HepG2 (cell line): ENCODE results near the gene NT5DC2. TPM values are rescaled to one million over a fixed set of nuclear protein-coding genes. Genes with fewer than 3 reads are reported as not detected.

Experiments used
- EED ChIP-seq: sonication (generic); formaldehyde crosslinking; IDR thresholded peaks from 2 replicates; pipeline ENCODE4 v1.5.0; 2020; ENCODE audit warnings: mild to moderate bottlenecking, missing genetic modification reagents
- HNF1A ChIP-seq, 2 experiments: sonication (generic) in 1 of 2; formaldehyde crosslinking in 1 of 2; IDR thresholded peaks; 2 replicates each; pipeline versions ENCODE4 v1.4.0 to v1.6.1; 2016 to 2020; ENCODE audit warnings: borderline replicate concordance in 1 of 2, low read depth in 1 of 2, mild to moderate bottlenecking in 1 of 2, missing genetic modification reagents in 1 of 2
- HOXA3 ChIP-seq: sonication (generic); formaldehyde crosslinking; IDR thresholded peaks from 2 replicates; pipeline ENCODE4 v1.5.0; 2020; ENCODE audit warnings: missing genetic modification reagents
- NFIB ChIP-seq: sonication (generic); formaldehyde crosslinking; IDR thresholded peaks from 2 replicates; pipeline ENCODE4 v1.9.0; 2021; ENCODE audit warnings: missing genetic modification reagents, mild to moderate bottlenecking, borderline replicate concordance
- NR2F1 ChIP-seq, 2 experiments: fragments of 450-650 bp in 1 of 2; formaldehyde crosslinking in 1 of 2; IDR thresholded peaks; 2 replicates each; pipeline versions ENCODE4 v1.5.0 to v1.6.1; 2016 to 2020; ENCODE audit warnings: mild to moderate bottlenecking in 1 of 2, missing compliant biosample characterization in 1 of 2, missing genetic modification reagents in 1 of 2, moderate library complexity in 1 of 2
- PITX1 ChIP-seq: sonication (generic); formaldehyde crosslinking; IDR thresholded peaks from 2 replicates; pipeline ENCODE4 v1.5.1; 2020; ENCODE audit warnings: mild to moderate bottlenecking, missing genetic modification reagents
- POLR2A ChIP-seq, 2 experiments: IDR thresholded peaks; 2 replicates each; pipeline ENCODE4 v1.6.1; 2011; ENCODE audit warnings: low read depth in 2 of 2, low read length in 2 of 2, mild to moderate bottlenecking in 1 of 2, moderate library complexity in 1 of 2; ENCODE audit not compliant: insufficient read depth in 1 of 2
- POLR2G ChIP-seq: fragments of 200-400 bp; formaldehyde crosslinking; IDR thresholded peaks from 2 replicates; pipeline ENCODE4 v1.6.1; 2018; ENCODE audit warnings: mild to moderate bottlenecking, low read depth, low read length, moderate library complexity
- RFX5 ChIP-seq: IDR thresholded peaks from 2 replicates; pipeline ENCODE4 v1.6.1; 2011; ENCODE audit warnings: low read depth, low read length, improper control_type of control experiment
- SATB2 ChIP-seq: sonication (generic); formaldehyde crosslinking; IDR thresholded peaks from 2 replicates; pipeline ENCODE4 v1.5.0; 2020; ENCODE audit warnings: missing genetic modification reagents
- ZBTB37 ChIP-seq: sonication (generic); formaldehyde crosslinking; IDR thresholded peaks from 2 replicates; pipeline ENCODE4 v1.4.0; 2020; ENCODE audit warnings: mild to moderate bottlenecking, missing genetic modification reagents
- ZNF30 ChIP-seq: sonication (generic); formaldehyde crosslinking; IDR thresholded peaks from 2 replicates; pipeline ENCODE4 v1.5.0; 2020; ENCODE audit warnings: mild to moderate bottlenecking, missing genetic modification reagents
- ZNF451 ChIP-seq: sonication (generic); formaldehyde crosslinking; IDR thresholded peaks from 2 replicates; pipeline ENCODE4 v1.5.0; 2020; ENCODE audit warnings: mild to moderate bottlenecking, missing genetic modification reagents
- ZNF512B ChIP-seq: sonication (generic); formaldehyde crosslinking; IDR thresholded peaks from 2 replicates; pipeline ENCODE4 v1.5.1; 2020; ENCODE audit warnings: missing genetic modification reagents, mild to moderate bottlenecking, borderline replicate concordance
- ZNF549 ChIP-seq: sonication (generic); formaldehyde crosslinking; IDR thresholded peaks from 2 replicates; pipeline ENCODE4 v1.5.0; 2020; ENCODE audit warnings: missing genetic modification reagents
- ZNF607 ChIP-seq: sonication (generic); formaldehyde crosslinking; IDR thresholded peaks from 2 replicates; pipeline ENCODE4 v1.5.1; 2020; ENCODE audit warnings: missing genetic modification reagents, mild to moderate bottlenecking, borderline replicate concordance
- ZNF619 ChIP-seq: sonication (generic); formaldehyde crosslinking; IDR thresholded peaks from 2 replicates; pipeline ENCODE4 v1.4.0; 2020; ENCODE audit warnings: mild to moderate bottlenecking, missing genetic modification reagents
- ZNF678 ChIP-seq: sonication (generic); formaldehyde crosslinking; IDR thresholded peaks from 2 replicates; pipeline ENCODE4 v1.4.0; 2020; ENCODE audit warnings: mild to moderate bottlenecking, missing genetic modification reagents
- ZNF816 ChIP-seq: sonication (generic); formaldehyde crosslinking; IDR thresholded peaks from 2 replicates; pipeline ENCODE4 v1.8.0; 2022; ENCODE audit warnings: missing genetic modification reagents, mild to moderate bottlenecking, borderline replicate concordance
- polyA plus RNA-seq, 8 experiments: library from polyadenylated mRNA; depleted of rRNA in 3 of 8; stranded (reverse) in 7 of 8; unstranded in 1 of 8; fragments of >200 nt; fragmentation: Illumina TruSeq in 4 of 8; extraction: Trizol in 4 of 8; gene quantifications; 2 replicates each; pipeline versions ENCODE4 v1.2.1 to v1.2.3, GENCODE V29; 2011 to 2016; ENCODE audit warnings: low read depth in 4 of 8, missing spikeins in 1 of 8, mixed read lengths in 1 of 8; ENCODE audit not compliant: insufficient read depth in 1 of 8
- total RNA-seq, 5 experiments: library from RNA; depleted of rRNA; stranded (reverse); fragments of >200 nt; fragmentation: Illumina TruSeq; extraction: Trizol; gene quantifications; 2 replicates each; pipeline ENCODE4 v1.2.3, GENCODE V29; 2016; ENCODE audit warnings: low read depth in 1 of 5
- TF ChIP-seq, protein P1 (sequence below): sonication (generic); formaldehyde crosslinking; IDR thresholded peaks from 2 replicates; pipeline ENCODE4 v1.8.1; 2023; ENCODE audit warnings: mild to moderate bottlenecking, inconsistent platforms, moderate library complexity, missing genetic modification reagents, borderline replicate concordance

Gene NT5DC2
- total and polyA plus RNA-seq, 2 of the 13 experiments (the other 11 are each of a cell fraction or from before 2014, with no cell fraction given), result 131 to 240 TPM

- TF ChIP-seq NR2F1 (CRISPR knock-in tag; IDR thresholded peaks at IDR 0.05) (0 out of 4 replicates have a peak, but pooled peaks of 1 of the 2 experiments have one; percentile 18), NFIB (CRISPR knock-in tag) (no peak), EED (CRISPR knock-in tag) (0 out of 2 replicates have a peak, but pooled peaks have one; percentile 25), ZNF816 (CRISPR knock-in tag) (no peak), ZNF451 (no peak), HOXA3 (CRISPR knock-in tag) (peak; percentile 28; the same call in 1 of the 2 replicates), ZNF512B (CRISPR knock-in tag) (no peak), ZNF607 (peak; percentile 93), RFX5 (no peak), ZNF619 (no peak), HNF1A (IDR thresholded peaks at IDR 0.05; ENCODE audit: low read depth) (no peak), HNF1A (CRISPR knock-in tag; IDR thresholded peaks at IDR 0.05; ENCODE audit: borderline replicate concordance) (0 out of 2 replicates have a peak, but pooled peaks have one; percentile 12), ZNF678 (CRISPR knock-in tag) (no peak), ZBTB37 (CRISPR knock-in tag) (no peak), ZNF549 (CRISPR knock-in tag) (no peak), POLR2A (IDR thresholded peaks at IDR 0.05; ENCODE audit: insufficient read depth in 1 of 2, low read depth in 2 of 2, low read length in 2 of 2) (peak in 1 of 2 experiments; percentile 36; a peak in 1 of 4 replicates), PITX1 (CRISPR knock-in tag) (no peak), POLR2G (peak; percentile 64), ZNF30 (0 out of 2 replicates have a peak, but pooled peaks have one; percentile 82), SATB2 (CRISPR knock-in tag) (no peak)
- TF ChIP-seq, protein P1, sequence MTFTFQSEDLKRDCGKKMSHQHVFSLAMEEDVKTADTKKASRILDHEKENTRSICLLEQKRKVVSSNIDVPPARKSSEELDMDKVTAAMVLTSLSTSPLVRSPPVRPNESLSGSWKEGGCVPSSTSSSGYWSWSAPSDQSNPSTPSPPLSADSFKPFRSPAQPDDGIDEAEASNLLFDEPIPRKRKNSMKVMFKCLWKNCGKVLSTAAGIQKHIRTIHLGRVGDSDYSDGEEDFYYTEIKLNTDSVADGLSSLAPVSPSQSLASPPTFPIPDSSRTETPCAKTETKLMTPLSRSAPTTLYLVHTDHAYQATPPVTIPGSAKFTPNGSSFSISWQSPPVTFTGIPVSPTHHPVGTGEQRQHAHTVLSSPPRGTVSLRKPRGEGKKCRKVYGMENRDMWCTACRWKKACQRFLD (CRISPR knock-in tag), result no peak
Measured at GRCh38 chr3:52533623-52534280, at the start of gene NT5DC2 (continued).
